ENCODE data around the gene PTPN7.

PTPN7 gene

DNA sequence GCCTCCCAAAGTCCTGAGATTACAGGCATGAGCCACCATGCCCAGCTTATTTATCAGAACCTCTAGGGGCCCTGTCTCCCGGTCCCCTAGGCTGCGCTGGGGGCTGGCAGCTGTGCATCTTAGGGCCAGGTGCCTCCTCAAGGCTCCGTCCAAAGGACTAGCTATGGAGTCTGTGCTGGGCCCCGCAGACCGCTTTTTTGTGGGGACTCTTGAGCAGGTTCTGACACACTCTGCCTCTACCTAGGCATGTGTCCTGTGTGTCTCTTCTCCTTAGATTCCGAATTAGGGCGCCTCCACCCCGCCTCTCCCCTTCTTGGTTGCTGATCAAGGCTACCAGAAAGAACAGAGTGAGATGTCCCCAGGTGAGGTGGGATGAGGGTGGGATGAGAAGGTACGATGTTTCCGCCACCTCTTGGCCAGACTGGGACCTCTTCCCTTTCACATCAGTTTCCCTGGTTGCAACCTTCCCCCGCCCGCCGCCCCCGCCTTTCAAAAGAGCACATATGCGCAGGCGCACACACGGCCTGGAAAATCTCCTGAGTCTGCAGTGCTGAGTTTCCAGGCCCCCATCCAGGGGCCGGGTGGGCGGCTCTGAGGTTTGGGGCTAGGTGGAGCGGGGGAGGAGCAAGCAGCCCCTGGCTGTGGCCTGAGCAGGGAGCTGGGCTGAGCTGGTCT, 5.0 kb upstream of the PTPN7 start:
- DNase-seq (ENCODE audit: low read depth) = no peak
- no peak overlapping the region for H3K4me3 ChIP-seq (ENCODE audit: low read length)
- TF ChIP-seq, protein P1, sequence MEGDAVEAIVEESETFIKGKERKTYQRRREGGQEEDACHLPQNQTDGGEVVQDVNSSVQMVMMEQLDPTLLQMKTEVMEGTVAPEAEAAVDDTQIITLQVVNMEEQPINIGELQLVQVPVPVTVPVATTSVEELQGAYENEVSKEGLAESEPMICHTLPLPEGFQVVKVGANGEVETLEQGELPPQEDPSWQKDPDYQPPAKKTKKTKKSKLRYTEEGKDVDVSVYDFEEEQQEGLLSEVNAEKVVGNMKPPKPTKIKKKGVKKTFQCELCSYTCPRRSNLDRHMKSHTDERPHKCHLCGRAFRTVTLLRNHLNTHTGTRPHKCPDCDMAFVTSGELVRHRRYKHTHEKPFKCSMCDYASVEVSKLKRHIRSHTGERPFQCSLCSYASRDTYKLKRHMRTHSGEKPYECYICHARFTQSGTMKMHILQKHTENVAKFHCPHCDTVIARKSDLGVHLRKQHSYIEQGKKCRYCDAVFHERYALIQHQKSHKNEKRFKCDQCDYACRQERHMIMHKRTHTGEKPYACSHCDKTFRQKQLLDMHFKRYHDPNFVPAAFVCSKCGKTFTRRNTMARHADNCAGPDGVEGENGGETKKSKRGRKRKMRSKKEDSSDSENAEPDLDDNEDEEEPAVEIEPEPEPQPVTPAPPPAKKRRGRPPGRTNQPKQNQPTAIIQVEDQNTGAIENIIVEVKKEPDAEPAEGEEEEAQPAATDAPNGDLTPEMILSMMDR (IDR thresholded peaks at IDR 0.05; ENCODE audit: insufficient read depth, low read depth, low read length, missing control alignments) = no peak

DNA sequence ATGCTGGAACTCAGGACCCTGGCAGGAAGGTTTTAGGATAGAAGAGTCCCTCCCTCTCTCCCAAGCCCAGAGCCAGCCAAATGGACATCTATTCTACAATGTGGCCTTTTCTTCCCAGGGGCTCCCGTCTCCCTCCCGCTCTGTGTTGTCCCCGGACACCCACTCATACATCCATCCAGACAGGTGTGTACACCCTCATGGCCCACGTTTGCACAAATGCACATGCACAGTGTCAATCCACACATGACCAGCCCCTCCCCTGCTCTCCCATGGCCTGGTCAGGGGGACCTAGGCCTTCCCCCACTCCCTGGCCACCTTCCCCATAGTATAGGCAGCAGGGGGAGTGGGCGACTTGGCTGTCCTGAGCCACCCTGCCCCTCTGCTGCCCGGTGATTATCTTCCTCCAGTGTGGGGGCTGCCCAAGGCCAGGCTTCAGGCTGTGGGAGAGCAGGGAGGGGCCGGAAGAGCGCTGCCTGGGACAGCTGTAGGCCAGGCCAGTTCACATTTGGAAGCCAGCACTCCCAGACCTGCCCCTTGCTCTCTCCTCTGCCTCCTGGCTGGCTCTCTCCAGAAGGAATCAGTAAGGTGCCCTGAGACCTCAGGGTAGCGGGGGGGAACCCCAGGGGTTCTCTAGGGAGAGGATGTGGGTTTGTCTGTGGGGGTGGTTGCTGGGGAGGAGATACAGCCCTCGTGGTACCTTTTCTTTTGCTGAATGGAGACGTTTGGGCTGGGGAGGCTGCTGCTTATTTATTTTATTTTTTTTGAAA, 4.1 kb upstream of the PTPN7 start:
- TF ChIP-seq, protein P1 (IDR thresholded peaks at IDR 0.05; ENCODE audit: insufficient read depth, low read depth, low read length, missing control alignments) = no peak
- H3K4me3 ChIP-seq (ENCODE audit: low read length) = no peak overlapping the region
- no peak for DNase-seq (ENCODE audit: low read depth)

DNA sequence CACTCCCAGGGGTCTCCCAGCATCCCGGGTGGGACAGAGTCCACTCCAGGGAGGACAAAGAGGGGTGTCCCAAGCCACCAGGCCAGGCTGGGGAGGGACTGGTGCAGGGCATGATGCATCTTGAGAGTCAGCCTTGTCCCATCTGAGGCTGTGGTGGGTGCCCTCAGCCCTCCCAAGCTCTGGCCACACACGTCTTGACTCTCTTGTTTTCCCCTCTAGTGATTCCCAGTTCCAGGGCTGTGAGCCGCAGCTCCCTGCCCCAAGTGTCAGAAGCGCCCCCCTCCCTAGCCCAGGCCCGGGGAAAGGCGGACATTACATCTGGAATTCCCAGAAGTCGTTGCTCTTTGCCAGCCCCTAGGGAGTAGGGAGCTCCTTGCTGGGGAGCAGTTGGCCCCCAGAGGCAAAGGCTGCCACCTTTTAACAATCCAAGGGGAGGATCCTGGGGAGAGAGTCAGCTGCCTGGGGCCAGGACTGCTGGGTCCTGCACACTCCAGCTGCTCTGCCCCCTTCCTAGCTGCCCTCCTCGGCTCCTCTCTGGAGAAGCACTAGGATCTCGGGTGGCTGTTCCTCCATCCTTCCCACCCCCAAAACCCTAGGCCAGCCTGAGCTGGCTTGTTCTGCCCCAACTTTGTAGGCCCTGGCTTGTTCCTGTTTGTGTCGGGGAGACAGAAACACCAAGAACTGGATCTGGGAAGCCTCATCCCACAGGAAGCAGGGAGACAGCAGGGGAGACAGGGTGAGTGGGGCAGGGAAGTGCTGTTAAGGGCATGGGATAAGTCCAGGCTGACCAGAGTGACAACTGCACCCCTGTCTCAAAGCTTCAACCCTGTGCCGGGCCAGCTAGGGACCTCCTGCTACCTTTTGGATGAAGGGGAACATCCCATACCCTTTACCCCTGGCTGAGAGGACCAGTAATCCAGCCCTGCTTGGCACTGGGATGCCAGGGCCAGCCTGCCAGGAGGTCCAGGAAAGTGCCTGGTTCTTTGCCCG, 3.2 kb upstream of the PTPN7 start:
- TF ChIP-seq, protein P1 (IDR thresholded peaks at IDR 0.05; ENCODE audit: insufficient read depth, low read depth, low read length, missing control alignments) = no peak
- no peak for DNase-seq (ENCODE audit: low read depth)
- no peak overlapping the region for H3K4me3 ChIP-seq (ENCODE audit: low read length)

DNA sequence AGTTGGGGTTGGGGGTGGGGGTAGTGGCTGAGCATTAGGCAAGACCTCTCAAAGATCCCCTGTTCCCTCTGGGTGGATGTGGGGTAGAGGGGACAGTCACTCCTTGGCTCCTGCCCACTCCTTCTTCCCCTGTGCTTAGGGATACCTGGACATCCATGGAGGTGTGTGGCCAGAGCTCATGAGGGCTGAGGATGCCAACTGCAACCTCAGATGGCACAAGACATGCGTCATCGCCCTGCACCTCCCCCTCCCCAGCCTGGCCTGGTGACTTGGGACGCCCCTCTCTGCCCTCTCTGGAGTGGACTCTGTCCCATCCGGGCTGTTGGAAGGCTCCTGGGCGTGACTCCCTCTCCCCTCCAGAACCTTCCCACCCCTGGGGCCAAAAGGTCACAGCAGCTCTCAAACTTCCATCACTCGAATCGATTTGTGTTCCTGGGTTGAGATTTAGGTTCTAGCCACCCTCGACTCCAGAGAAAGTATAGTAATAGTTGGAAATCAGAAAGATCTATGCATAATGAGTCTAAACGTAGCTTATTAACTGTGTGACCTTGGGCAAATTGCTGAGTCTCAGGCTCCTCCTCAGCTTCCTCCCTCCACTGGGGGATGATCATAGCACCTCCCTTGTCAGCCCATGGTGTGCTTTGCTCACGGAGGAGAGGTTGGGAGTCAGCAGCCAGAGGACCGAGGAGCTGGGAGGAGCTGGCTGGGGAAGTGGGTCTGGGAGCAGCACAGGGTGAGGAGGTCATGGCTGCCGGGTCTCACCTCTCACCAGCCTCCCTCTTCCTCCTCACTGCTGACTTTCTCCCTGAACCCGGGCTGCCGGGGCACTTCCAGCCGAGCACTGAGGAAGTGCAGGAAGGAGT, 2.2 kb upstream of the PTPN7 start:
- no peak for DNase-seq (ENCODE audit: low read depth)
- TF ChIP-seq, protein P1 (IDR thresholded peaks at IDR 0.05; ENCODE audit: insufficient read depth, low read depth, low read length, missing control alignments) = no peak
- H3K4me3 ChIP-seq (ENCODE audit: low read length) = no peak overlapping the region

DNA sequence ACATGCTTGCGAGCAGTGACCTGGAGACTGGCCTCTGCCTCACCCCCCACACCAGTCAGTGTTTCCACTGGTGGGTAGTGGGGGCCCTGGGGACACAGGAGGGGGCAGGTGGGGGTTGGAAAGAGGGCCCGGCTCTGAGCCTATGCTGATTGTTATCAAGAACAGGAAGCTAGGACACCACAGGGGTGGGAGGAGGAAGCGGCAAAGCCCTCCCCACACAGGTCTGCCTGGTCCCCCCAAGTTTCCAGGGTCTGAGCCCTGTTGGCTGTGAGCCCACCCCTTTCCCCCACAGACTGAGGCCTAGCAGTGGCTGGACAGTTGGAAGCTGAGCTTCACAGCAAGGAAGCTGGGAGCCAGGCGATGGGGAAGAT, 1.6 kb upstream of the PTPN7 start:
- DNase-seq (ENCODE audit: low read depth) = no peak
- TF ChIP-seq, protein P1 (IDR thresholded peaks at IDR 0.05; ENCODE audit: insufficient read depth, low read depth, low read length, missing control alignments) = no peak
- no peak overlapping the region for H3K4me3 ChIP-seq (ENCODE audit: low read length)

All from epithelial cell of esophagus (primary cell).